HEK293 (cell line): Measurements from ENCODE around the gene LY6G6F.

Source experiments
- CTCF ChIA-PET: fragments of 350-600 bp; formaldehyde crosslinking; extraction: SDS; loops from one replicate; lab custom pipeline; 2021; ENCODE audit warnings: antibody characterized with exemption; lab: Yijun Ruan, JAX
- POLR2A ChIA-PET: fragments of 300-600 bp; formaldehyde crosslinking; extraction: SDS; loops from one replicate; lab custom pipeline; 2020; ENCODE audit warnings: antibody characterized with exemption, inconsistent platforms; lab: Yijun Ruan, JAX
- H3K27ac ChIP-seq: fragments of 200-500 bp; sonication (Bioruptor generic); 2 replicates; pipeline ENCODE4 v1.5.1; 2014; ENCODE audit warnings: low read depth, low read length, control low read depth, inconsistent platforms; ENCODE audit errors: extremely low read depth
- H3K36me3 ChIP-seq, 2 experiments: fragments of 200-500 bp in 1 of 2; sonication (Bioruptor generic) in 1 of 2; 1 replicate in 1 of 2; 2 replicates in 1 of 2; pipeline ENCODE4 v1.5.1; 2014 to 2017; ENCODE audit warnings: inconsistent platforms in 2 of 2, low read length in 2 of 2; ENCODE audit not compliant: control insufficient read depth in 2 of 2, insufficient read depth in 1 of 2
- H3K4me1 ChIP-seq: fragments of 200-500 bp; sonication (Bioruptor generic); 2 replicates; pipeline ENCODE4 v1.5.1; 2014; ENCODE audit warnings: mild to moderate bottlenecking, low read length, inconsistent platforms; ENCODE audit not compliant: control insufficient read depth, insufficient read depth
- H3K4me3 ChIP-seq: 2 replicates; pipeline ENCODE4 v1.5.1; 2011; ENCODE audit warnings: low read depth, mild to moderate bottlenecking, control low read depth, low read length, moderate library complexity
- H3K9me3 ChIP-seq: fragments of 200-500 bp; sonication (Bioruptor generic); 2 replicates; pipeline ENCODE4 v1.5.1; 2014; ENCODE audit warnings: low read depth, low read length, inconsistent platforms; ENCODE audit not compliant: control insufficient read depth, insufficient read depth
- BCL6B ChIP-seq: fragments of 450-650 bp; formaldehyde crosslinking; IDR thresholded peaks from 2 replicates; pipeline ENCODE4 v1.5.1; 2017; ENCODE audit warnings: missing biosample characterization, missing genetic modification characterization
- GLIS1 ChIP-seq: fragments of 450-650 bp; formaldehyde crosslinking; IDR thresholded peaks from 2 replicates; pipeline ENCODE4 v1.5.1; 2016; ENCODE audit warnings: missing biosample characterization, missing genetic modification characterization
- HOXD13 ChIP-seq: sonication (generic); formaldehyde crosslinking; IDR thresholded peaks from 2 replicates; pipeline ENCODE4 v1.8.0; 2022; ENCODE audit warnings: missing genetic modification reagents, borderline replicate concordance
- PRDM1 ChIP-seq: fragments of 450-650 bp; formaldehyde crosslinking; IDR thresholded peaks from 2 replicates; pipeline ENCODE4; 2016; ENCODE audit warnings: missing biosample characterization, missing genetic modification characterization
- SCRT2 ChIP-seq: fragments of 450-650 bp; formaldehyde crosslinking; IDR thresholded peaks from 2 replicates; pipeline ENCODE4 v1.5.1; 2016; ENCODE audit warnings: missing biosample characterization, missing genetic modification characterization
- ZNF112 ChIP-seq: fragments of 450-650 bp; formaldehyde crosslinking; IDR thresholded peaks from 2 replicates; pipeline ENCODE4 v1.5.0; 2017; ENCODE audit warnings: missing biosample characterization, missing genetic modification characterization
- ZNF157 ChIP-seq: fragments of 450-650 bp; formaldehyde crosslinking; IDR thresholded peaks from 2 replicates; pipeline ENCODE4 v1.5.1; 2016; ENCODE audit warnings: missing biosample characterization, missing genetic modification characterization
- ZNF19 ChIP-seq: fragments of 450-650 bp; formaldehyde crosslinking; IDR thresholded peaks from 2 replicates; pipeline ENCODE4; 2016; ENCODE audit warnings: missing biosample characterization, missing genetic modification characterization, low read depth
- ZNF239 ChIP-seq: fragments of 450-650 bp; formaldehyde crosslinking; IDR thresholded peaks from 2 replicates; pipeline ENCODE4 v1.5.1; 2016; ENCODE audit warnings: missing biosample characterization, missing genetic modification characterization
- ZNF513 ChIP-seq: fragments of 450-650 bp; IDR thresholded peaks from 2 replicates; pipeline ENCODE4 v1.5.1; 2018; ENCODE audit warnings: missing biosample characterization, missing genetic modification characterization
- ZNF549 ChIP-seq: fragments of 450-650 bp; IDR thresholded peaks from 2 replicates; pipeline ENCODE4 v1.5.1; 2018; ENCODE audit warnings: missing biosample characterization, missing genetic modification characterization, mild to moderate bottlenecking, inconsistent platforms, moderate library complexity
- ZNF561 ChIP-seq: fragments of 450-650 bp; IDR thresholded peaks from 2 replicates; pipeline ENCODE4 v1.5.1; 2018; ENCODE audit warnings: missing biosample characterization, missing genetic modification characterization, borderline replicate concordance
- ZNF677 ChIP-seq: fragments of 450-650 bp; IDR thresholded peaks from 2 replicates; pipeline ENCODE4 v1.5.0; 2018; ENCODE audit warnings: missing biosample characterization, mild to moderate bottlenecking, missing genetic modification characterization, moderate library complexity
- ZNF768 ChIP-seq: fragments of 450-650 bp; formaldehyde crosslinking; IDR thresholded peaks from 2 replicates; pipeline ENCODE4 v1.5.1; 2018; ENCODE audit warnings: missing biosample characterization, mild to moderate bottlenecking, missing genetic modification characterization
- TF ChIP-seq, protein P1 (sequence below): fragments of 450-650 bp; formaldehyde crosslinking; IDR thresholded peaks from 2 replicates; pipeline ENCODE4 v1.5.1; 2017; ENCODE audit warnings: missing biosample characterization, missing genetic modification characterization
- TF ChIP-seq, protein P2 (sequence below): fragments of 450-650 bp; formaldehyde crosslinking; IDR thresholded peaks from 2 replicates; pipeline ENCODE4 v1.5.1; 2017; ENCODE audit warnings: missing biosample characterization, missing genetic modification characterization

Gene LY6G6F

DNA sequence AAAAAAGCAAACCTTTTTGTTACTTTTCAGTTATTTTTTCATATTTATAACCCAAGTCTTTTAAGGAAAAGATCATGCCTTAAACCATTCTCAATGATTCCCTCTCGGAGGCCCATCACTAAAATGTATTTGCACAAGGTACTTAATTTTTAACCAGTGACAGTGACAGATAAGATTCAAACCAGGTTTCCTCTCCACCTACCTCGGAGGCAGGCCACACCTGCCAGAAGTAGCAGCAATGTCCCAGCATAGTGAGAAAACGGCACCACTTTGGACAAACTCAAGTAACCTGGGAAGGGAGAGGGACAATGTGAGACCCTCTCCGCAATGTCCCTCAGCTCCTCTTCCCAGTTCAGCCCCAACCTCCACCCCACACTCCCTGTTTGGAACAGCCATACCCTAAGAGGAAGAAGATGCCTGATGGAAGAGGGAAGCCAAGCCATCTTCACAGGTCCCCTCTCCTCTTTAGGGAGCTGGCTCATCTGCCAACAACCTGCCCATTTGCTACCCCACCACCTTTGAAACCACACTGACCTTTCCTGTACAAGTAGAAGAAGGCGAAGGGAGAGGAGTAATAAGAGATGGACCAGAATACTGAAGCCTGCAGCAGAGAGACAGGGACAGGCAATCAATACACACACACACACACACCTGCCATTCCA lies 5.8 kb upstream of the LY6G6F start:
- H3K4me1 ChIP-seq, result no peaks in the 10 kb centered on the region
- CTCF ChIA-PET, result interaction anchor here (1.1 to 1.8 kb wide), 3 partner anchors 11 to 69 kb away, joined by 3 to 9 read pairs (median 6); no protein-coding TSS in a partner anchor
- H3K9me3 ChIP-seq, result no peaks in the 10 kb centered on the region
- H3K36me3 ChIP-seq, result peaks cover 4 to 21% of the 10 kb centered on the region in 2 experiments; a peak in 2 of 3 replicates
- no peak overlapping the region for H3K4me3 ChIP-seq
- no peak overlapping the region for H3K27ac ChIP-seq
- no peak for TF ChIP-seq ZNF112
- TF ChIP-seq ZNF157 (tag by site-specific recombination), result peak; percentile 56; the same call in 1 of the 2 replicates
- POLR2A ChIA-PET, result interaction anchor here (0.6 to 0.9 kb wide), 2 partner anchors 16 to 162 kb away, joined by 3 read pairs; partner anchors contain the start of gene NEU1

DNA sequence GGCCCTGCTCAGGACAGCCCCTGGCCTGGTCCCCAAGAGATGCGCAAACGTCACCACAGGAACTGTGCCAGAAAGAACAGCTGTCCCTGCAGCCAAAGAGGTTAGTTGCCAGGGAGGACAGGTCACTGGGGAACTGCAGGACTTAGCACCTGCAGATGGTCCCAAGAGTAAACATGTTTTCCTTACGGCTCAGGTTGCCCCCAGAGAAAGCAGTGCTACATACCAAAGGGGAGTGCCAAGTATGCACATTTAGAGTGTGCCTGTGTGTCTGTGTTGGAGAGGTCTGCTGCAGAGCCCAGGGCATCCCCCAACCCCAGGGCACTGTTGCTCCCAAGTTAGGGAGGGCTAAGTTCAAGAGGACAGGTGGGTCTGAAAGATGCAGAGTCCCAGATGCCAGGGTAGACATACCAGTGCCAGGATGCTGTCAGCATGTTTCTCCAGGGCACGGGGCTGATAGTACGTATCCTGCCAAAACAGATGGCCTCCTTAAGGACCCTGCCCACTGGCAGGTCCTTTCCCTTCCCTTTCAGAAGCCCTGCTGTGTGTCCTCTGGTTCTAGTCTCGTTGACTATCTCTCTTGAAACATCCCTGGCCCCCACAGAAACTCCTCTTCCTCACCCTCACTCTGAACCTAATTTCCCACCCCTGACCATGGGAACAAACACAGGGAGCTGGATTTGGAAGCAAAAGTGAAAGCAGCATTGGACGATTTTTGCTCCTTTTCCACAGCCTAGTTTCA lies 4.8 kb upstream of the LY6G6F start:
- TF ChIP-seq, protein P1, sequence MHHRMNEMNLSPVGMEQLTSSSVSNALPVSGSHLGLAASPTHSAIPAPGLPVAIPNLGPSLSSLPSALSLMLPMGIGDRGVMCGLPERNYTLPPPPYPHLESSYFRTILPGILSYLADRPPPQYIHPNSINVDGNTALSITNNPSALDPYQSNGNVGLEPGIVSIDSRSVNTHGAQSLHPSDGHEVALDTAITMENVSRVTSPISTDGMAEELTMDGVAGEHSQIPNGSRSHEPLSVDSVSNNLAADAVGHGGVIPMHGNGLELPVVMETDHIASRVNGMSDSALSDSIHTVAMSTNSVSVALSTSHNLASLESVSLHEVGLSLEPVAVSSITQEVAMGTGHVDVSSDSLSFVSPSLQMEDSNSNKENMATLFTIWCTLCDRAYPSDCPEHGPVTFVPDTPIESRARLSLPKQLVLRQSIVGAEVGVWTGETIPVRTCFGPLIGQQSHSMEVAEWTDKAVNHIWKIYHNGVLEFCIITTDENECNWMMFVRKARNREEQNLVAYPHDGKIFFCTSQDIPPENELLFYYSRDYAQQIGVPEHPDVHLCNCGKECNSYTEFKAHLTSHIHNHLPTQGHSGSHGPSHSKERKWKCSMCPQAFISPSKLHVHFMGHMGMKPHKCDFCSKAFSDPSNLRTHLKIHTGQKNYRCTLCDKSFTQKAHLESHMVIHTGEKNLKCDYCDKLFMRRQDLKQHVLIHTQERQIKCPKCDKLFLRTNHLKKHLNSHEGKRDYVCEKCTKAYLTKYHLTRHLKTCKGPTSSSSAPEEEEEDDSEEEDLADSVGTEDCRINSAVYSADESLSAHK (tag by site-specific recombination), result peak; percentile 93
- 0 out of 2 replicates have a peak, but pooled peaks have one; percentile 24 for TF ChIP-seq SCRT2 (tag by site-specific recombination)
- 0 out of 2 replicates have a peak, but pooled peaks have one; percentile 65 for TF ChIP-seq PRDM1
- no peak for TF ChIP-seq ZNF677 (tag by site-specific recombination)
- peak; percentile 34; the same call in 1 of the 2 replicates for TF ChIP-seq ZNF513
- TF ChIP-seq HOXD13 (CRISPR knock-in tag), result no peak
- no peak for TF ChIP-seq ZNF19 (tag by site-specific recombination)
- TF ChIP-seq BCL6B (tag by site-specific recombination), result no peak
- TF ChIP-seq GLIS1 (tag by site-specific recombination), result no peak
- no peak for TF ChIP-seq ZNF239 (tag by site-specific recombination)
- no peak for TF ChIP-seq ZNF549
- TF ChIP-seq, protein P2, sequence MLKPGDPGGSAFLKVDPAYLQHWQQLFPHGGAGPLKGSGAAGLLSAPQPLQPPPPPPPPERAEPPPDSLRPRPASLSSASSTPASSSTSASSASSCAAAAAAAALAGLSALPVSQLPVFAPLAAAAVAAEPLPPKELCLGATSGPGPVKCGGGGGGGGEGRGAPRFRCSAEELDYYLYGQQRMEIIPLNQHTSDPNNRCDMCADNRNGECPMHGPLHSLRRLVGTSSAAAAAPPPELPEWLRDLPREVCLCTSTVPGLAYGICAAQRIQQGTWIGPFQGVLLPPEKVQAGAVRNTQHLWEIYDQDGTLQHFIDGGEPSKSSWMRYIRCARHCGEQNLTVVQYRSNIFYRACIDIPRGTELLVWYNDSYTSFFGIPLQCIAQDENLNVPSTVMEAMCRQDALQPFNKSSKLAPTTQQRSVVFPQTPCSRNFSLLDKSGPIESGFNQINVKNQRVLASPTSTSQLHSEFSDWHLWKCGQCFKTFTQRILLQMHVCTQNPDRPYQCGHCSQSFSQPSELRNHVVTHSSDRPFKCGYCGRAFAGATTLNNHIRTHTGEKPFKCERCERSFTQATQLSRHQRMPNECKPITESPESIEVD (tag by site-specific recombination), result no peak
- TF ChIP-seq ZNF768 (tag by site-specific recombination), result no peak
- TF ChIP-seq ZNF561 (tag by site-specific recombination), result no peak
- Histone ChIP-seq H3K9me3 (no peaks in the 10 kb centered on the region), H3K4me3 (peak overlapping the region; percentile 63), H3K4me1 (no peaks in the 10 kb centered on the region), H3K27ac (no peak overlapping the region; the same call in 1 of the 2 replicates), H3K36me3 (peaks cover 4 to 17% of the 10 kb centered on the region in 2 experiments; a peak in 2 of 3 replicates)
- POLR2A ChIA-PET, result interaction anchor here (0.5 to 2.8 kb wide), 12 partner anchors 8 to 155 kb away, joined by 3 to 30 read pairs (median 10); partner anchors contain the start of genes ATP6V1G2, C6orf47, DDAH2 and HSPA1B
- CTCF ChIA-PET, result interaction anchor here (0.7 to 1.2 kb wide), 4 partner anchors 9 to 130 kb away, joined by 3 to 4 read pairs (median 4); no protein-coding TSS in a partner anchor
